Ovary (tissue), 9 donors: ENCODE measurements around the gene SLC52A3. TPM values are rescaled to one million over a fixed set of nuclear protein-coding genes. Genes with fewer than 3 reads are reported as not detected.

Source experiments
- DNase-seq, 5 donors: peaks; one replicate each; pipeline ENCODE4 v3.0.0-alpha.2; 2019 to 2020
- H3K27ac ChIP-seq, 2 donors: fragments of 200-600 bp; one replicate each; pipeline versions ENCODE4 v1.5.1 to v1.8.0; 2019 to 2022
- H3K27me3 ChIP-seq: fragments of 200-600 bp; one replicate; pipeline ENCODE4 v1.8.0; 2022
- H3K36me3 ChIP-seq: fragments of 200-600 bp; sonication (generic); one replicate; pipeline ENCODE4 v1.5.1; 2019
- H3K4me1 ChIP-seq: one replicate; pipeline ENCODE4 v1.8.1; 2013; ENCODE audit warnings: mild to moderate bottlenecking, moderate library complexity; ENCODE audit not compliant: insufficient read depth
- H3K4me3 ChIP-seq: fragments of 200-600 bp; sonication (generic); one replicate; pipeline ENCODE4 v1.5.1; 2017
- H3K9me3 ChIP-seq, 2 donors: fragments of 200-600 bp in 1 of 2; sonication (generic) in 1 of 2; one replicate each; pipeline versions ENCODE4 v1.5.1 to v1.8.1; 2013 to 2019; ENCODE audit warnings: mild to moderate bottlenecking in 1 of 2, moderate library complexity in 1 of 2
- EP300 ChIP-seq: sonication (generic); formaldehyde crosslinking; IDR thresholded peaks from one replicate; pipeline ENCODE4 v1.6.1; 2017; ENCODE audit warnings: antibody characterized with exemption
- POLR2A ChIP-seq: fragments of 450-650 bp; IDR thresholded peaks from one replicate; pipeline ENCODE4 v1.6.1; 2017; ENCODE audit warnings: antibody characterized with exemption, mild to moderate bottlenecking, moderate library complexity
- WGBS, 3 donors: extraction: QIAGEN DNeasy Blood & Tissue Kit in 1 of 3; methylation state at CpG; one replicate each; pipeline versions ENCODE4 v1.1.5 to v1.1.7; 2013 to 2017; 5-methylcytosine and 5-hydroxymethylcytosine counted together
- intact Hi-C, 4 donors: fragments of 100-400 bp; cut with DNase I; formaldehyde crosslinking; loops; one replicate each; pipeline versions ENCODE4 v1.11.0 to v1.15.1; 2022 to 2023
- polyA plus RNA-seq, 2 donors: library from polyadenylated mRNA; stranded (reverse); fragments of 200-250 nt in 1 of 2; fragments of 350-450 nt in 1 of 2; fragmentation: Illumina TruSeq in 1 of 2; extraction: RNeasy Lipid Tissue Mini Kit (QIAGEN cat#74804) in 1 of 2; gene quantifications; one replicate each; pipeline ENCODE4 v1.2.3, GENCODE V29; 2013 to 2014
- total RNA-seq, 7 donors: library from RNA; depleted of rRNA in 2 of 7; stranded (reverse); fragments of >200 nt in 2 of 7; fragmentation: NEBNext Ultra II Directional in 3 of 7; extraction: Animal tissue kit (Norgen Biotek cat#: 25700) in 3 of 7; gene quantifications; one replicate each; pipeline versions ENCODE4 v1.1.0 to v1.2.4, GENCODE V29; 2016 to 2023
- TF ChIP-seq, protein P1 (sequence below), 3 donors: fragments of 450-650 bp in 2 of 3; fragments of 200-600 bp in 1 of 3; IDR thresholded peaks; one replicate each; pipeline versions ENCODE4 v1.5.1 to v1.8.0; 2016 to 2022; ENCODE audit warnings: antibody characterized with exemption in 3 of 3, mild to moderate bottlenecking in 1 of 3
- donor health status: DM: no; HTN: no; CAD: no; lungs with moderate emphysema.
- donor health status: DM: no; HTN: no; CAD: no.
- donor health status: Bipolar disorder and iron deficiency.
- donor health status: DM: yes; HTN: yes; CAD: no.
- donor health status: DM: no; HTN: no; CAD: no.
- donor health status: DM: yes; HTN: yes; CAD: no.

The SLC52A3 gene
- total and polyA plus RNA-seq, 9 donors, result 0.78 to 10.0 (median 2.4) TPM

DNA sequence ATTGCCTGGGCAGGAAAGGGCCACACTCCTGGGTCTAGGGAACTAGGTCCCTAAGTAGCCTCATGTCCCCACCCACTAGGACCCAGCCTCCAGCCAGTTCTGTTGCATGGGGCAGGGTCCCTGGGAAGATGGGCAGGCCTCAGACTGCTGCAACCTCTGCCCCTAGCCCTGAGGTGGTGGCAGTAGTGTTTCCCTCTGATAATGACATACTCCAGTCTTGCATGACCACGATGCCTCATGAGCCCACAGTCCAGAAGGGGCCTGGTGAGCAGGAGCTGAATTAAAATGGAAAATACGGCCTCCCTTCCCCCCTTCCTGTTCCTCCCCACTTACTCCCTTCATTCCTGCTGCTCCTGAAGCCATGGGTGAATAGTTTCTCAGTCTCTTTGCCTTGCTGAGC, 56.7 kb downstream of the SLC52A3 start:
- no peaks in the 10 kb centered on the region for H3K27me3 ChIP-seq
- H3K36me3 ChIP-seq, result no peaks in the 10 kb centered on the region
- no peak for DNase-seq
- intact Hi-C loops, result no loop called here
- TF ChIP-seq, protein P1, sequence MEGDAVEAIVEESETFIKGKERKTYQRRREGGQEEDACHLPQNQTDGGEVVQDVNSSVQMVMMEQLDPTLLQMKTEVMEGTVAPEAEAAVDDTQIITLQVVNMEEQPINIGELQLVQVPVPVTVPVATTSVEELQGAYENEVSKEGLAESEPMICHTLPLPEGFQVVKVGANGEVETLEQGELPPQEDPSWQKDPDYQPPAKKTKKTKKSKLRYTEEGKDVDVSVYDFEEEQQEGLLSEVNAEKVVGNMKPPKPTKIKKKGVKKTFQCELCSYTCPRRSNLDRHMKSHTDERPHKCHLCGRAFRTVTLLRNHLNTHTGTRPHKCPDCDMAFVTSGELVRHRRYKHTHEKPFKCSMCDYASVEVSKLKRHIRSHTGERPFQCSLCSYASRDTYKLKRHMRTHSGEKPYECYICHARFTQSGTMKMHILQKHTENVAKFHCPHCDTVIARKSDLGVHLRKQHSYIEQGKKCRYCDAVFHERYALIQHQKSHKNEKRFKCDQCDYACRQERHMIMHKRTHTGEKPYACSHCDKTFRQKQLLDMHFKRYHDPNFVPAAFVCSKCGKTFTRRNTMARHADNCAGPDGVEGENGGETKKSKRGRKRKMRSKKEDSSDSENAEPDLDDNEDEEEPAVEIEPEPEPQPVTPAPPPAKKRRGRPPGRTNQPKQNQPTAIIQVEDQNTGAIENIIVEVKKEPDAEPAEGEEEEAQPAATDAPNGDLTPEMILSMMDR (IDR thresholded peaks at IDR 0.05), result no peak
- TF ChIP-seq EP300 (no peak), POLR2A (no peak)
- H3K9me3 ChIP-seq, result peaks cover 0 to 14% of the 10 kb centered on the region in 2 donors
- WGBS, 3 donors, result 51 to 59% (median 56%) methylated on average over 2 of the region's 2 CpGs
- no peaks in the 10 kb centered on the region for H3K4me1 ChIP-seq
- no peak overlapping the region for H3K27ac ChIP-seq
- no peak overlapping the region for H3K4me3 ChIP-seq

DNA sequence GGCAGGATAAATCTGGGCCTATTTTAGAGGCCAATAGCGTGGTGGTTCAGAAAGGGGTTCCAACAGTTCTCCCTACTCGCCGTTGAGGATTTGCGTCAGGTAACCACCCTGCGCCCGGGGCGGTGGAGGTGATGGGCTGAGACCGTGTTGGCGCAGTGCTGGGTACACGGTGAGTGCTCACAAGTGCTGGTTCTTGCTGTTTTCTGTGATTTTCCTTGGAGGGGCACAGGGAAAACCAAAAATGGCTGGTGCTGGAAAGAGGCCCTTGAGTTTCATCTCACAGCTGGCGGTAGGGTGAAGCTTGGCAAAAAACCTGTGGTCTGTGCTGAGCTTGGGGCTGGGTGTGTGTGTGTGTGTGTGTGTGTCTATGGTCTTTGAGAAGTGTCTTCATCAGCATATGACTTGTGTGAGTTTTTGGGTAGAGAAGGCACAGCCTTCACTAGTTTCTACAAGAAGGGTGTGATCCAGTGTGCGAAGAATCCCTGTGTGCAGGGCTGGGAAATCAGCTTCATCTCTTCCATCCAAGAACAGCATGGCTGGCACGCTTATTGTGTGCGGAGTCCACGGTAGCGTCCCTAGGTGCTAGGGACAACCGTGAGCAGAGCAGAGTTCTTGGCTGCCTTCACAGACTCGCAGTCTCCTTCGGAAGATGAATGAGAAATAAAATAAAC, 57.4 kb downstream of the SLC52A3 start:
- H3K4me1 ChIP-seq, result no peaks in the 10 kb centered on the region
- intact Hi-C loops, result no loop called here
- no peak for DNase-seq
- no peaks in the 10 kb centered on the region for H3K36me3 ChIP-seq
- TF ChIP-seq EP300 (no peak), POLR2A (no peak)
- TF ChIP-seq, protein P1 (IDR thresholded peaks at IDR 0.05), result no peak
- peaks cover 0 to 14% of the 10 kb centered on the region in 2 donors for H3K9me3 ChIP-seq
- H3K27me3 ChIP-seq, result no peaks in the 10 kb centered on the region
- H3K4me3 ChIP-seq, result no peak overlapping the region
- 76 to 84% (median 79%) methylated on average over 19 of the region's 19 CpGs for WGBS, 3 donors
- H3K27ac ChIP-seq, result no peak overlapping the region

Other genes with a start within 250 kb of the SLC52A3 start
- 100 to 1,000 TPM in 1 of 7 donors, 10 to 100 TPM in 6; 40.9 to 117 (median 95.7) TPM for gene CSNK2A1, start 224.7 kb downstream of the SLC52A3 start, total RNA-seq
- gene CSNK2A1, start 224.7 kb downstream of the SLC52A3 start, polyA plus RNA-seq, result 100 to 1,000 TPM in 1 of 2 donors, 10 to 100 TPM in 1; 35.8 to 145 TPM
- under 1 TPM in 5 of 7 donors, not detected in 2; 0.23 to 0.75 (median 0.33) TPM for gene TCF15, start 158.2 kb downstream of the SLC52A3 start, total RNA-seq
- under 1 TPM; 0.15 to 0.18 TPM for gene TCF15, start 158.2 kb downstream of the SLC52A3 start, polyA plus RNA-seq
- 10 to 100 TPM; 17.9 to 32.9 (median 25.1) TPM for gene SRXN1, start 115.3 kb downstream of the SLC52A3 start, total RNA-seq
- gene SRXN1, start 115.3 kb downstream of the SLC52A3 start, polyA plus RNA-seq, result 10 to 100 TPM; 12.0 to 34.2 TPM
- gene SCRT2, start 92.7 kb downstream of the SLC52A3 start, total RNA-seq, result not detected
- not detected for gene SCRT2, start 92.7 kb downstream of the SLC52A3 start, polyA plus RNA-seq
- gene FAM110A, start 65.2 kb upstream of the SLC52A3 start, total RNA-seq, result 1 to 10 TPM; 2.3 to 6.6 (median 3.9) TPM
- 1 to 10 TPM; 2.1 to 2.5 TPM for gene FAM110A, start 65.2 kb upstream of the SLC52A3 start, polyA plus RNA-seq
- gene ANGPT4, start 147.8 kb upstream of the SLC52A3 start, total RNA-seq, result 10 to 100 TPM in 1 of 7 donors, 1 to 10 TPM in 4, under 1 TPM in 2; 0.58 to 10.7 (median 1.9) TPM
- gene ANGPT4, start 147.8 kb upstream of the SLC52A3 start, polyA plus RNA-seq, result 1 to 10 TPM; 3.0 to 3.7 TPM
- under 1 TPM in 4 of 7 donors, not detected in 3; 0.07 to 0.53 (median 0.40) TPM for gene RSPO4, start 233.8 kb upstream of the SLC52A3 start, total RNA-seq
- gene RSPO4, start 233.8 kb upstream of the SLC52A3 start, polyA plus RNA-seq, result under 1 TPM in 1 of 2 donors, not detected in 1; 0.04 TPM